ENCODE measurements around the gene RNASEL.

DNA sequence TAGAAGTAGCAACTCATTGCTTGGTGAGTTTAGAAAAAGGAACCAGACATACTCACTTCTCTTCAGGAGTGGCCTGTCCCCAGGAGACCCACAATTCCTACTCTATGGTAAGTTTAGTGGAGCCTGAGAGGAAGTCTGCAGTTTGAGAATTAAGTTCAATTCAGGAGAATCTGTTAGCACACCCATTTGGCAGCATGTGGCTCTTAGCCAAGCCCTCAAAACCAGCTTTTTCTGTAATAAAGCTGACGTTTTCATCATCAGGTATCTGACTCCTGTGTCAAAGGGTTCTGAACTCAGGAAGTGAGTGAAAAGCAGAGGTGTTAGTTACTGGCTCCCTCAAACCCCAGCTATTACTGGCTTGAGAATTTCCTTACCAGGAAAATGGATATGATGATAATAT, 35.5 kb upstream of the RNASEL start:
- TF ChIP-seq, protein P1, sequence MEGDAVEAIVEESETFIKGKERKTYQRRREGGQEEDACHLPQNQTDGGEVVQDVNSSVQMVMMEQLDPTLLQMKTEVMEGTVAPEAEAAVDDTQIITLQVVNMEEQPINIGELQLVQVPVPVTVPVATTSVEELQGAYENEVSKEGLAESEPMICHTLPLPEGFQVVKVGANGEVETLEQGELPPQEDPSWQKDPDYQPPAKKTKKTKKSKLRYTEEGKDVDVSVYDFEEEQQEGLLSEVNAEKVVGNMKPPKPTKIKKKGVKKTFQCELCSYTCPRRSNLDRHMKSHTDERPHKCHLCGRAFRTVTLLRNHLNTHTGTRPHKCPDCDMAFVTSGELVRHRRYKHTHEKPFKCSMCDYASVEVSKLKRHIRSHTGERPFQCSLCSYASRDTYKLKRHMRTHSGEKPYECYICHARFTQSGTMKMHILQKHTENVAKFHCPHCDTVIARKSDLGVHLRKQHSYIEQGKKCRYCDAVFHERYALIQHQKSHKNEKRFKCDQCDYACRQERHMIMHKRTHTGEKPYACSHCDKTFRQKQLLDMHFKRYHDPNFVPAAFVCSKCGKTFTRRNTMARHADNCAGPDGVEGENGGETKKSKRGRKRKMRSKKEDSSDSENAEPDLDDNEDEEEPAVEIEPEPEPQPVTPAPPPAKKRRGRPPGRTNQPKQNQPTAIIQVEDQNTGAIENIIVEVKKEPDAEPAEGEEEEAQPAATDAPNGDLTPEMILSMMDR (IDR thresholded peaks at IDR 0.05; ENCODE audit: low read depth, low read length, missing input control): no peak
- TF ChIP-seq FOXA1 (IDR thresholded peaks at IDR 0.05) (no peak), MAX (IDR thresholded peaks at IDR 0.05) (no peak), YY1 (IDR thresholded peaks at IDR 0.05) (no peak), RAD21 (IDR thresholded peaks at IDR 0.05) (no peak), JUND (IDR thresholded peaks at IDR 0.05) (no peak)

Measured in liver (tissue), 3 donors.